Peyer's patch (tissue), 4 donors: ENCODE measurements around the gene MYH11. TPM values are rescaled to one million over a fixed set of nuclear protein-coding genes. Genes with fewer than 3 reads are reported as not detected.
A peak's percentile ranks its signal among the peaks of the same experiment; 100 is the strongest.

Experiments
- DNase-seq, 3 donors: peaks; one replicate each; pipeline ENCODE4 v3.0.0-alpha.2; 2017 to 2019
- H3K27ac ChIP-seq, 4 donors: fragments of 200-600 bp; sonication (generic); one replicate each; pipeline ENCODE4 v1.5.1; 2016 to 2019
- H3K27me3 ChIP-seq, 2 donors: fragments of 200-600 bp; sonication (generic); one replicate each; pipeline ENCODE4 v1.5.1; 2019
- H3K36me3 ChIP-seq, 3 donors: fragments of 200-600 bp; sonication (generic); one replicate each; pipeline ENCODE4 v1.5.1; 2016 to 2019
- H3K4me1 ChIP-seq, 4 donors: fragments of 200-600 bp; sonication (generic); one replicate each; pipeline ENCODE4 v1.5.1; 2016 to 2019
- H3K4me3 ChIP-seq, 4 donors: fragments of 200-600 bp; sonication (generic); 1 replicate in 3 of 4; 2 replicates in 1 of 4; pipeline ENCODE4 v1.5.1; 2016 to 2019; ENCODE audit warnings: mild to moderate bottlenecking in 1 of 4
- H3K9me3 ChIP-seq, 4 donors: fragments of 200-600 bp; sonication (generic); one replicate each; pipeline ENCODE4 v1.5.1; 2016 to 2019; ENCODE audit warnings: mild to moderate bottlenecking in 1 of 4
- POLR2A ChIP-seq, 2 donors: fragments of 450-650 bp; IDR thresholded peaks; one replicate each; pipeline ENCODE4 v1.5.1; 2017; ENCODE audit warnings: antibody characterized with exemption in 2 of 2, mild to moderate bottlenecking in 2 of 2, moderate library complexity in 2 of 2
- total RNA-seq, 4 donors: library from RNA; depleted of rRNA; stranded (reverse); fragments of >200 nt; gene quantifications; one replicate each; pipeline ENCODE4 v1.1.0, GENCODE V29; 2016
- TF ChIP-seq, protein P1 (sequence below), 6 experiments: fragments of 450-650 bp in 4 of 6; fragments of 200-600 bp in 2 of 6; sonication (generic) in 1 of 6; IDR thresholded peaks; one replicate each; pipeline ENCODE4 v1.5.1; 2017 to 2019; ENCODE audit warnings: antibody characterized with exemption in 6 of 6, mild to moderate bottlenecking in 3 of 6, moderate library complexity in 1 of 6

Gene MYH11
- total RNA-seq, 4 donors from 2014 or later, result 39.2 to 248 (median 131) TPM

DNA sequence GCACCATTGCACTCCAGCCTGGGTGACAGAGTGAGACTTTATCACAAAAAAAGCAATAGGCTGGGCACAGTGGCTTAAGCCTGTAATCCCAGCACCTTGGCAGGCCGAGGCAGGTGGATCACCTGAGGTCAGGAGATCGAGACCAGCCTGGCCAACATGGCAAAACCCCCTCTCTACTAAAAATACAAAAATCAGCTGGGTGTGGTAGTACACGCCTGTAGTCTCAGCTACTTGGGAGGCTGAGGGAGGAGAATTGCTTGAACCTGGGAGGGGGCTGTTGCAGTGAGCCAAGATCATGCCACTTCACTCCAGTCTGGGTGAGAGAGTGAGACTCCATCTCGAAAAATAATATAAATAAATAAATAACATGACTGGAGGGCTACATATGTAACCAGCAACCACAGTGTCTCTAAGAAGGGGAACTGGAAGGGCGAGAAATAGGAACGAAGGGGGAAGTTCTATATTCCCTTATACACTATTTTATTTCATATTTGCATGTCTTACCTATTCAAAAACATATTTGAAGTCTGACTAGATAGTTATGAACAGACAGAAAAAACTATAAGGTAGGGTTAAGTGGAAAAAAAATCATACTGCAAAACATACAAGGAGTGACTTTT is 25.9 kb downstream of the MYH11 start:
- H3K4me1 ChIP-seq, result peaks cover 0 to 11% (median 0%) of the 10 kb centered on the region in 4 donors
- H3K36me3 ChIP-seq, result no peaks in the 10 kb centered on the region
- H3K4me3 ChIP-seq, result no peak overlapping the region
- TF ChIP-seq, protein P1, sequence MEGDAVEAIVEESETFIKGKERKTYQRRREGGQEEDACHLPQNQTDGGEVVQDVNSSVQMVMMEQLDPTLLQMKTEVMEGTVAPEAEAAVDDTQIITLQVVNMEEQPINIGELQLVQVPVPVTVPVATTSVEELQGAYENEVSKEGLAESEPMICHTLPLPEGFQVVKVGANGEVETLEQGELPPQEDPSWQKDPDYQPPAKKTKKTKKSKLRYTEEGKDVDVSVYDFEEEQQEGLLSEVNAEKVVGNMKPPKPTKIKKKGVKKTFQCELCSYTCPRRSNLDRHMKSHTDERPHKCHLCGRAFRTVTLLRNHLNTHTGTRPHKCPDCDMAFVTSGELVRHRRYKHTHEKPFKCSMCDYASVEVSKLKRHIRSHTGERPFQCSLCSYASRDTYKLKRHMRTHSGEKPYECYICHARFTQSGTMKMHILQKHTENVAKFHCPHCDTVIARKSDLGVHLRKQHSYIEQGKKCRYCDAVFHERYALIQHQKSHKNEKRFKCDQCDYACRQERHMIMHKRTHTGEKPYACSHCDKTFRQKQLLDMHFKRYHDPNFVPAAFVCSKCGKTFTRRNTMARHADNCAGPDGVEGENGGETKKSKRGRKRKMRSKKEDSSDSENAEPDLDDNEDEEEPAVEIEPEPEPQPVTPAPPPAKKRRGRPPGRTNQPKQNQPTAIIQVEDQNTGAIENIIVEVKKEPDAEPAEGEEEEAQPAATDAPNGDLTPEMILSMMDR (IDR thresholded peaks at IDR 0.05), result no peak
- TF ChIP-seq POLR2A (IDR thresholded peaks at IDR 0.05), result no peak
- DNase-seq, result no peak
- no peaks in the 10 kb centered on the region for H3K27me3 ChIP-seq
- H3K9me3 ChIP-seq, result no peaks in the 10 kb centered on the region
- peak overlapping the region in 1 of 4 donors; percentile 79 for H3K27ac ChIP-seq

GRCh38 chr16:15829460-15829859 is 27.4 kb downstream of the MYH11 start:
- H3K4me1 ChIP-seq, result peaks cover 0 to 11% (median 0%) of the 10 kb centered on the region in 4 donors
- no peak overlapping the region for H3K4me3 ChIP-seq
- no peaks in the 10 kb centered on the region for H3K27me3 ChIP-seq
- H3K36me3 ChIP-seq, result no peaks in the 10 kb centered on the region
- TF ChIP-seq, protein P1 (IDR thresholded peaks at IDR 0.05), result no peak
- no peak for TF ChIP-seq POLR2A (IDR thresholded peaks at IDR 0.05)
- H3K27ac ChIP-seq, result peak overlapping the region in 3 of 4 donors; percentile 10 to 79 (median 54)
- H3K9me3 ChIP-seq, result no peaks in the 10 kb centered on the region
- DNase-seq, result peak in 2 of 3 donors; percentile 17 to 66

DNA sequence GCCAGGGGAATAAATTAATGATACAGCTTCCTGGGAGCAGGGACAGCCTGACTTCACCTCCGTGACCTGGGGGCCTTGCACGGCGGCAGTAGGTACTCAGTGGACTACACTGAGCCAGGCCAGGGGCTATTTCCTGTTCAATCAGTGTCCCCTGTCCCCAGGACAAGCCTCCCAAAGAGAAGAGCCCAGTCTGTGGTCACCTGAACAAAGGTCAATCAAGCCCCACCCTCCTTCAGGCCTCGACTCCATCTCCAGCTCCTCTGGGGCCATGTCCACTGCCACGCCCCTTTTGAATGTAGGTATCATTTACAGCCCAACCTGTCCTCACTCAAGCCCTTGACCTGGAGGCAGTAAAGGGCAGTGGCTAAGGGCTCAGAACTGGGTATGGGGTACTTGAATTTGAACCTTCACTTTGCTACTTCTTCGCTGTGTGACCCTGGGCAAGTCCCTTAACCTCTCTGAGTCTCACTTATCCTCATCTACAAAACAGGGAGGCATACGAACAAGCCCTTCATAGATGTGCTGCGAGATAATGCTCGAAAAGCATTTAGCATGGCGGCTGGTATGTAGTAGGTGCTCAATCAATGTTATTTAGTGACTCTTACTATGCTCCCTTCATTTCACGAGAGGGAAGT is 29.0 kb downstream of the MYH11 start:
- Histone ChIP-seq H3K27me3 (no peaks in the 10 kb centered on the region), H3K9me3 (no peaks in the 10 kb centered on the region), H3K4me1 (peaks cover 0 to 11% (median 0%) of the 10 kb centered on the region in 4 donors), H3K4me3 (no peak overlapping the region), H3K27ac (peak overlapping the region in 1 of 4 donors; percentile 79), H3K36me3 (no peaks in the 10 kb centered on the region)
- DNase-seq, result no peak
- TF ChIP-seq, protein P1 (IDR thresholded peaks at IDR 0.05), result no peak
- TF ChIP-seq POLR2A (IDR thresholded peaks at IDR 0.05), result no peak

GRCh38 chr16:15827299-15827698 is 29.5 kb downstream of the MYH11 start:
- Histone ChIP-seq H3K36me3 (no peaks in the 10 kb centered on the region), H3K4me1 (peaks cover 0 to 11% (median 0%) of the 10 kb centered on the region in 4 donors), H3K4me3 (no peak overlapping the region), H3K27me3 (no peaks in the 10 kb centered on the region), H3K9me3 (no peaks in the 10 kb centered on the region), H3K27ac (peak overlapping the region in 1 of 4 donors; percentile 79)
- TF ChIP-seq, protein P1 (IDR thresholded peaks at IDR 0.05), result no peak
- no peak for TF ChIP-seq POLR2A (IDR thresholded peaks at IDR 0.05)
- DNase-seq, result no peak

- Histone ChIP-seq H3K27me3 (no peaks in the 10 kb centered on the region), H3K4me1 (peaks cover 0 to 11% (median 0%) of the 10 kb centered on the region in 4 donors), H3K9me3 (no peaks in the 10 kb centered on the region), H3K36me3 (no peaks in the 10 kb centered on the region), H3K4me3 (no peak overlapping the region), H3K27ac (peak overlapping the region in 1 of 4 donors; percentile 66)
- DNase-seq, result no peak
- TF ChIP-seq, protein P1 (IDR thresholded peaks at IDR 0.05), result no peak
- no peak for TF ChIP-seq POLR2A (IDR thresholded peaks at IDR 0.05)
Measured at GRCh38 chr16:15825750-15826305, 31.0 kb downstream of the MYH11 start.
